ENCODE results near the gene ADRA2B.

GRCh38 chr2:96087130-96087529 lies 29.2 kb downstream of the ADRA2B start:
- no peak for TF ChIP-seq EZH2 (IDR thresholded peaks at IDR 0.05)
- no peak for TF ChIP-seq FOXP2 (optimal IDR thresholded peaks at IDR 0.05; ENCODE audit: control extremely low read depth, extremely low read length, insufficient read depth)

Data from SK-N-MC (cell line).